ENCODE measurements around the gene KANSL2. TPM values are rescaled to one million over a fixed set of nuclear protein-coding genes. Genes with fewer than 3 reads are reported as not detected.

Gene KANSL2
- total RNA-seq, 1 donor from 2014 or later, result 37.5 TPM

GRCh38 chr12:48690436-48690835, 8.4 kb upstream of the KANSL2 start:
- peaks cover 5% of the 10 kb centered on the region for H3K4me1 Mint-ChIP-seq (ENCODE audit: unreplicated experiment)
- no peak overlapping the region for H3K4me3 Mint-ChIP-seq (ENCODE audit: unreplicated experiment)
- TF ChIP-seq CTCF (IDR thresholded peaks at IDR 0.05; ENCODE audit: unreplicated experiment), result no peak
- H3K36me3 Mint-ChIP-seq (ENCODE audit: low read depth, unreplicated experiment), result peaks cover 19% of the 10 kb centered on the region
- DNase-seq (ENCODE audit: low spot score), result no peak
- H3K27ac Mint-ChIP-seq (ENCODE audit: unreplicated experiment), result no peak overlapping the region
- H3K27me3 Mint-ChIP-seq (ENCODE audit: unreplicated experiment), result peaks cover 4% of the 10 kb centered on the region
- H3K9me3 Mint-ChIP-seq (ENCODE audit: unreplicated experiment), result no peaks in the 10 kb centered on the region

- DNase-seq (ENCODE audit: low spot score), result no peak
- no peak overlapping the region for H3K27ac Mint-ChIP-seq (ENCODE audit: unreplicated experiment)
- peaks cover 13% of the 10 kb centered on the region for H3K36me3 Mint-ChIP-seq (ENCODE audit: low read depth, unreplicated experiment)
- H3K27me3 Mint-ChIP-seq (ENCODE audit: unreplicated experiment), result peaks cover 5% of the 10 kb centered on the region
- no peaks in the 10 kb centered on the region for H3K9me3 Mint-ChIP-seq (ENCODE audit: unreplicated experiment)
- no peak for TF ChIP-seq CTCF (IDR thresholded peaks at IDR 0.05; ENCODE audit: unreplicated experiment)
- peaks cover 5% of the 10 kb centered on the region for H3K4me1 Mint-ChIP-seq (ENCODE audit: unreplicated experiment)
- no peak overlapping the region for H3K4me3 Mint-ChIP-seq (ENCODE audit: unreplicated experiment)
Observed at GRCh38 chr12:48688836-48689235, 6.8 kb upstream of the KANSL2 start.

GRCh38 chr12:48687592-48687991, 5.6 kb upstream of the KANSL2 start:
- no peaks in the 10 kb centered on the region for H3K9me3 Mint-ChIP-seq (ENCODE audit: unreplicated experiment)
- H3K27ac Mint-ChIP-seq (ENCODE audit: unreplicated experiment), result no peak overlapping the region
- peaks cover 5% of the 10 kb centered on the region for H3K4me1 Mint-ChIP-seq (ENCODE audit: unreplicated experiment)
- H3K4me3 Mint-ChIP-seq (ENCODE audit: unreplicated experiment), result no peak overlapping the region
- TF ChIP-seq CTCF (IDR thresholded peaks at IDR 0.05; ENCODE audit: unreplicated experiment), result no peak
- peaks cover 5% of the 10 kb centered on the region for H3K27me3 Mint-ChIP-seq (ENCODE audit: unreplicated experiment)
- no peak for DNase-seq (ENCODE audit: low spot score)
- H3K36me3 Mint-ChIP-seq (ENCODE audit: low read depth, unreplicated experiment), result peaks cover 3% of the 10 kb centered on the region

GRCh38 chr12:48686615-48687334, 4.7 kb upstream of the KANSL2 start:
- no peak overlapping the region for H3K4me3 Mint-ChIP-seq (ENCODE audit: unreplicated experiment)
- H3K36me3 Mint-ChIP-seq (ENCODE audit: low read depth, unreplicated experiment), result peaks cover 3% of the 10 kb centered on the region
- H3K4me1 Mint-ChIP-seq (ENCODE audit: unreplicated experiment), result peaks cover 5% of the 10 kb centered on the region
- no peak for DNase-seq (ENCODE audit: low spot score)
- H3K9me3 Mint-ChIP-seq (ENCODE audit: unreplicated experiment), result no peaks in the 10 kb centered on the region
- peaks cover 5% of the 10 kb centered on the region for H3K27me3 Mint-ChIP-seq (ENCODE audit: unreplicated experiment)
- H3K27ac Mint-ChIP-seq (ENCODE audit: unreplicated experiment), result peak overlapping the region; percentile 24
- no peak for TF ChIP-seq CTCF (IDR thresholded peaks at IDR 0.05; ENCODE audit: unreplicated experiment)

GRCh38 chr12:48686037-48686595, 4.1 kb upstream of the KANSL2 start:
- Mint-ChIP-seq H3K4me1 (ENCODE audit: unreplicated experiment) (peaks cover 11% of the 10 kb centered on the region), H3K9me3 (ENCODE audit: unreplicated experiment) (no peaks in the 10 kb centered on the region), H3K4me3 (ENCODE audit: unreplicated experiment) (peak overlapping the region; percentile 30), H3K27me3 (ENCODE audit: unreplicated experiment) (peaks cover 7% of the 10 kb centered on the region), H3K36me3 (ENCODE audit: low read depth, unreplicated experiment) (peaks cover 3% of the 10 kb centered on the region), H3K27ac (ENCODE audit: unreplicated experiment) (peak overlapping the region; percentile 24)
- DNase-seq (ENCODE audit: low spot score), result no peak
- no peak for TF ChIP-seq CTCF (IDR thresholded peaks at IDR 0.05; ENCODE audit: unreplicated experiment)

Measured in endothelial cell (in vitro differentiated cells).